ENCODE measurements around the gene NAT9. TPM values are rescaled to one million over a fixed set of nuclear protein-coding genes. Genes with fewer than 3 reads are reported as not detected.

NAT9 gene
- total RNA-seq, 2 donors from 2014 or later, result 58.3 to 77.3 TPM

DNA sequence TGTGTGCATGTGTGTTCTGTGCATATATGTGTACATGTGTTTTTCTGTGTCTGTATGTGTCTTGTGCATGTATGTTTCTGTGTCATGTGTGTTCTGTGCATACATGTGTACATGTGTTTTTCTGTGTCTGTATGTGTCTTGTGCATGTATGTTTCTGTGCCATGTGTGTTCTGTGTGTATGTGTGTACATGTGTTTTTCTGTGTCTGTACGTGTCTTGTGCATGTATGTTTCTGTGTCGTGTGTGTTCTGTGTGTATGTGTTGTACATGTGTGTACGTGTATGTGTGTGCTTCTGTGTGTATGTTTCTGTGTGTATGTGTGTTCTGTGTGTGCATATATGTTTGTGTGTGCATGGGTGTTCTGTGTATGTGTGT, 47.5 kb downstream of the NAT9 start:
- TF ChIP-seq, protein P1, sequence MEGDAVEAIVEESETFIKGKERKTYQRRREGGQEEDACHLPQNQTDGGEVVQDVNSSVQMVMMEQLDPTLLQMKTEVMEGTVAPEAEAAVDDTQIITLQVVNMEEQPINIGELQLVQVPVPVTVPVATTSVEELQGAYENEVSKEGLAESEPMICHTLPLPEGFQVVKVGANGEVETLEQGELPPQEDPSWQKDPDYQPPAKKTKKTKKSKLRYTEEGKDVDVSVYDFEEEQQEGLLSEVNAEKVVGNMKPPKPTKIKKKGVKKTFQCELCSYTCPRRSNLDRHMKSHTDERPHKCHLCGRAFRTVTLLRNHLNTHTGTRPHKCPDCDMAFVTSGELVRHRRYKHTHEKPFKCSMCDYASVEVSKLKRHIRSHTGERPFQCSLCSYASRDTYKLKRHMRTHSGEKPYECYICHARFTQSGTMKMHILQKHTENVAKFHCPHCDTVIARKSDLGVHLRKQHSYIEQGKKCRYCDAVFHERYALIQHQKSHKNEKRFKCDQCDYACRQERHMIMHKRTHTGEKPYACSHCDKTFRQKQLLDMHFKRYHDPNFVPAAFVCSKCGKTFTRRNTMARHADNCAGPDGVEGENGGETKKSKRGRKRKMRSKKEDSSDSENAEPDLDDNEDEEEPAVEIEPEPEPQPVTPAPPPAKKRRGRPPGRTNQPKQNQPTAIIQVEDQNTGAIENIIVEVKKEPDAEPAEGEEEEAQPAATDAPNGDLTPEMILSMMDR (conservative IDR thresholded peaks at IDR 0.05), result no peak
- Mint-ChIP-seq H3K27ac (no peak overlapping the region), H3K4me3 (no peak overlapping the region), H3K9me3 (no peaks in the 10 kb centered on the region), H3K27me3 (ENCODE audit: insufficient read depth) (no peaks in the 10 kb centered on the region), H3K36me3 (ENCODE audit: low read depth) (no peaks in the 10 kb centered on the region), H3K4me1 (no peaks in the 10 kb centered on the region)
- no peaks in the 10 kb centered on the region for H3K27me3 ChIP-seq (ENCODE audit: control insufficient read depth, insufficient read depth, low read length, poor library complexity, severe bottlenecking)
- H3K9ac ChIP-seq (ENCODE audit: extremely low read depth, low read length, poor library complexity, severe bottlenecking), result no peak overlapping the region
- H3K4me1 ChIP-seq (ENCODE audit: control insufficient read depth, insufficient read depth, low read length), result no peaks in the 10 kb centered on the region
- H3K36me3 ChIP-seq (ENCODE audit: control insufficient read depth, insufficient read depth, low read length), result no peaks in the 10 kb centered on the region
- no peaks in the 10 kb centered on the region for H3K9me3 ChIP-seq (ENCODE audit: control insufficient read depth, low read length)
- 80 to 86% methylated on average over 1 to 3 of the region's 3 CpGs for WGBS, 2 experiments (ENCODE audit: insufficient coverage in 1 of 2, insufficient read length in 1 of 2)
- no peak overlapping the region for H3K4me3 ChIP-seq (ENCODE audit: low read length)
- no peak overlapping the region for H3K27ac ChIP-seq (ENCODE audit: low read depth, low read length)
- DNase-seq, result no peak

DNA sequence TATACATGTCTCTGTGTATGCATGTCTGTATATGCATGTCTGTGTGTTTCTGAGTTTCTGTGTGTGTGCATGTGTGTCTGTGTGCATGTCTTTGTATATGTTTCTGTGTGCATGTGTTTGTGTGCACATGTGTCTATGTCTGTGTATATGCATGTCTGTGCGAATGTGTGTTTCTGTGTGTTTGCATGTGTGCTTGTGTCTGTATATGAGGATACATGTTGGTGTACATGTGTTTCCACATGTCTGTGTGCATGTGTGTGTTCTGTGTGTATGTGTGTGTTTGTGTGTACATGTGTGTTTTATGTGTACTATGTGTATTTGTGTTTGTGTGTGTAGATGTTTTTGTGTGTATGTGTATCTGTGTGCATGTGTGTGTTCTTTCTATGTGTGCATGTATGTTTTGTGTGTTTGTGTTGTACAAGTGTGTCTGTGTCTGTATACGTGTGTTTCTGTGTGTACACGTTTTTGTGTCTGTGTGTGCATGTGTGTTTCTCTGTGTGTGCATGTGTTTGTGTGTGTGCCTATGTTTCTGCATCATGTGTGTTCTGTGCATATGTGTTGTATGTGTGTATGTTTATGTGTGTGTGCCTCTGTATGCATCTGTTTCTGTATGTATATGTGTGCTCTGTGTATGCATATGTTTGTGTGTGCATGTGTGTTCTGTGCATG, 48.0 kb downstream of the NAT9 start:
- Mint-ChIP-seq H3K36me3 (ENCODE audit: low read depth) (no peaks in the 10 kb centered on the region), H3K9me3 (no peaks in the 10 kb centered on the region), H3K4me1 (no peaks in the 10 kb centered on the region), H3K27me3 (ENCODE audit: insufficient read depth) (no peaks in the 10 kb centered on the region), H3K27ac (no peak overlapping the region), H3K4me3 (no peak overlapping the region)
- H3K4me1 ChIP-seq (ENCODE audit: control insufficient read depth, insufficient read depth, low read length), result no peaks in the 10 kb centered on the region
- no peak overlapping the region for H3K4me3 ChIP-seq (ENCODE audit: low read length)
- no peaks in the 10 kb centered on the region for H3K36me3 ChIP-seq (ENCODE audit: control insufficient read depth, insufficient read depth, low read length)
- H3K27me3 ChIP-seq (ENCODE audit: control insufficient read depth, insufficient read depth, low read length, poor library complexity, severe bottlenecking), result no peaks in the 10 kb centered on the region
- no peak for DNase-seq
- H3K9ac ChIP-seq (ENCODE audit: extremely low read depth, low read length, poor library complexity, severe bottlenecking), result no peak overlapping the region
- H3K27ac ChIP-seq (ENCODE audit: low read depth, low read length), result no peak overlapping the region
- 71 to 90% methylated on average over 2 to 3 of the region's 3 CpGs for WGBS, 2 experiments (ENCODE audit: insufficient coverage in 1 of 2, insufficient read length in 1 of 2)
- TF ChIP-seq, protein P1 (conservative IDR thresholded peaks at IDR 0.05), result no peak
- no peaks in the 10 kb centered on the region for H3K9me3 ChIP-seq (ENCODE audit: control insufficient read depth, low read length)

DNA sequence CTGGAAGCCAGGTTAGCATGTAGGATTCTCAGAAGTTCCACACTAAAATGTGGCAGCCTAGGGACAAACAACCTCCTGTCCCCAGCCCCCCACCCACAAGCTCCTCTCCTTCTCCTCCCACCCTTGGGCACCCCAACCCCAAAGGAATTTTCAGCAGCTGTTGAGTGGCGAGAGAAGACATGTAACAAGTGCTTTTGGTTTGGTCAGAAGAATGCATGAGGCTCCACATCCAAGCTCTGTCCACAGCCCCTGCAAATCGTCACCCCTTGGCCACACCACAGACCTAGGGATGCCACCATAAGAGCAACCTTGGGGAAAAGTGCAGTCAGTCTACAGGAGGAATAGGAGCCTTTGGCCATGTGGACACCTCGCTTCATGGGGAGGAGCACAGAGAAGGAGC, 51.0 kb downstream of the NAT9 start:
- no peaks in the 10 kb centered on the region for H3K4me1 Mint-ChIP-seq
- Histone ChIP-seq H3K27me3 (ENCODE audit: control insufficient read depth, insufficient read depth, low read length, poor library complexity, severe bottlenecking) (no peaks in the 10 kb centered on the region), H3K9me3 (ENCODE audit: control insufficient read depth, low read length) (no peaks in the 10 kb centered on the region), H3K36me3 (ENCODE audit: control insufficient read depth, insufficient read depth, low read length) (no peaks in the 10 kb centered on the region), H3K27ac (ENCODE audit: low read depth, low read length) (no peak overlapping the region), H3K4me1 (ENCODE audit: control insufficient read depth, insufficient read depth, low read length) (no peaks in the 10 kb centered on the region), H3K4me3 (ENCODE audit: low read length) (no peak overlapping the region), H3K9ac (ENCODE audit: extremely low read depth, low read length, poor library complexity, severe bottlenecking) (no peak overlapping the region)
- DNase-seq, result no peak
- no peak overlapping the region for H3K27ac Mint-ChIP-seq
- H3K27me3 Mint-ChIP-seq (ENCODE audit: insufficient read depth), result peaks cover 12% of the 10 kb centered on the region
- no peak overlapping the region for H3K4me3 Mint-ChIP-seq
- no peaks in the 10 kb centered on the region for H3K36me3 Mint-ChIP-seq (ENCODE audit: low read depth)
- TF ChIP-seq, protein P1 (conservative IDR thresholded peaks at IDR 0.05), result no peak
- H3K9me3 Mint-ChIP-seq, result no peaks in the 10 kb centered on the region
- WGBS, 2 experiments (ENCODE audit: insufficient coverage in 1 of 2, insufficient read length in 1 of 2), result 85 to 88% methylated on average over 3 of the region's 3 CpGs
